ENCODE data around the gene SLC25A43. TPM values are rescaled to one million over a fixed set of nuclear protein-coding genes. Genes with fewer than 3 reads are reported as not detected.
"Not testable (repeated sequence)": the region's sequence is repeated elsewhere in the genome, so short reads cannot be mapped to it uniquely, and the experiment has no call there.

SLC25A43 gene
- total RNA-seq, 1 donor from 2014 or later, result 10.8 TPM

GRCh38 chrX:119374736-119375135, 24.4 kb upstream of the SLC25A43 start:
- DNase-seq (ENCODE audit: extremely low spot score, unreplicated experiment), result no peak
- no peak overlapping the region for H3K4me3 Mint-ChIP-seq (ENCODE audit: unreplicated experiment)
- no peak for TF ChIP-seq CTCF (IDR thresholded peaks at IDR 0.05)
- H3K27me3 Mint-ChIP-seq (ENCODE audit: unreplicated experiment), result peaks cover 5% of the 10 kb centered on the region
- no peak overlapping the region for H3K27ac Mint-ChIP-seq (ENCODE audit: unreplicated experiment)
- H3K4me1 Mint-ChIP-seq (ENCODE audit: unreplicated experiment), result peaks cover 2% of the 10 kb centered on the region
- H3K36me3 Mint-ChIP-seq (ENCODE audit: unreplicated experiment), result no peaks in the 10 kb centered on the region
- peaks cover 3% of the 10 kb centered on the region for H3K9me3 Mint-ChIP-seq (ENCODE audit: unreplicated experiment)

GRCh38 chrX:119375561-119375960, 23.6 kb upstream of the SLC25A43 start:
- H3K27ac Mint-ChIP-seq (ENCODE audit: unreplicated experiment), result no peak overlapping the region
- H3K4me3 Mint-ChIP-seq (ENCODE audit: unreplicated experiment), result no peak overlapping the region
- peaks cover 2% of the 10 kb centered on the region for H3K4me1 Mint-ChIP-seq (ENCODE audit: unreplicated experiment)
- H3K36me3 Mint-ChIP-seq (ENCODE audit: unreplicated experiment), result no peaks in the 10 kb centered on the region
- no peak for DNase-seq (ENCODE audit: extremely low spot score, unreplicated experiment)
- no peaks in the 10 kb centered on the region for H3K27me3 Mint-ChIP-seq (ENCODE audit: unreplicated experiment)
- TF ChIP-seq CTCF (IDR thresholded peaks at IDR 0.05), result no peak
- H3K9me3 Mint-ChIP-seq (ENCODE audit: unreplicated experiment), result peaks cover 3% of the 10 kb centered on the region

GRCh38 chrX:119376312-119376711, 22.8 kb upstream of the SLC25A43 start:
- Mint-ChIP-seq H3K4me1 (ENCODE audit: unreplicated experiment) (peaks cover 2% of the 10 kb centered on the region), H3K27ac (ENCODE audit: unreplicated experiment) (no peak overlapping the region), H3K27me3 (ENCODE audit: unreplicated experiment) (no peaks in the 10 kb centered on the region), H3K36me3 (ENCODE audit: unreplicated experiment) (no peaks in the 10 kb centered on the region), H3K4me3 (ENCODE audit: unreplicated experiment) (no peak overlapping the region), H3K9me3 (ENCODE audit: unreplicated experiment) (peaks cover 3% of the 10 kb centered on the region)
- DNase-seq (ENCODE audit: extremely low spot score, unreplicated experiment), result no peak
- no peak for TF ChIP-seq CTCF (IDR thresholded peaks at IDR 0.05)

- Mint-ChIP-seq H3K4me3 (ENCODE audit: unreplicated experiment) (no peak overlapping the region), H3K9me3 (ENCODE audit: unreplicated experiment) (peaks cover 4% of the 10 kb centered on the region), H3K36me3 (ENCODE audit: unreplicated experiment) (no peaks in the 10 kb centered on the region), H3K4me1 (ENCODE audit: unreplicated experiment) (no peaks in the 10 kb centered on the region), H3K27ac (ENCODE audit: unreplicated experiment) (no peak overlapping the region), H3K27me3 (ENCODE audit: unreplicated experiment) (no peaks in the 10 kb centered on the region)
- DNase-seq (ENCODE audit: extremely low spot score, unreplicated experiment), result peak; percentile 59
- TF ChIP-seq CTCF (IDR thresholded peaks at IDR 0.05), result no peak
These were observed 17.7 kb upstream of the SLC25A43 start for GRCh38 chrX:119381349-119381944.

- DNase-seq (ENCODE audit: extremely low spot score, unreplicated experiment), result no peak
- H3K9me3 Mint-ChIP-seq (ENCODE audit: unreplicated experiment), result peaks cover 4% of the 10 kb centered on the region
- H3K4me1 Mint-ChIP-seq (ENCODE audit: unreplicated experiment), result no peaks in the 10 kb centered on the region
- TF ChIP-seq CTCF (IDR thresholded peaks at IDR 0.05), result no peak
- H3K4me3 Mint-ChIP-seq (ENCODE audit: unreplicated experiment), result no peak overlapping the region
- H3K27ac Mint-ChIP-seq (ENCODE audit: unreplicated experiment), result no peak overlapping the region
- H3K36me3 Mint-ChIP-seq (ENCODE audit: unreplicated experiment), result no peaks in the 10 kb centered on the region
- H3K27me3 Mint-ChIP-seq (ENCODE audit: unreplicated experiment), result no peaks in the 10 kb centered on the region
These were observed 16.5 kb upstream of the SLC25A43 start for GRCh38 chrX:119382606-119383005.

- not testable (repeated sequence) for H3K36me3 Mint-ChIP-seq (ENCODE audit: unreplicated experiment); H3K9me3 Mint-ChIP-seq (ENCODE audit: unreplicated experiment); H3K27me3 Mint-ChIP-seq (ENCODE audit: unreplicated experiment); H3K4me3 Mint-ChIP-seq (ENCODE audit: unreplicated experiment); H3K4me1 Mint-ChIP-seq (ENCODE audit: unreplicated experiment); DNase-seq (ENCODE audit: extremely low spot score, unreplicated experiment); H3K27ac Mint-ChIP-seq (ENCODE audit: unreplicated experiment)
These were observed 12.5 kb upstream of the SLC25A43 start for GRCh38 chrX:119386685-119387084.

- not testable (repeated sequence) for H3K4me3 Mint-ChIP-seq (ENCODE audit: unreplicated experiment); DNase-seq (ENCODE audit: extremely low spot score, unreplicated experiment); H3K27ac Mint-ChIP-seq (ENCODE audit: unreplicated experiment); H3K36me3 Mint-ChIP-seq (ENCODE audit: unreplicated experiment); H3K4me1 Mint-ChIP-seq (ENCODE audit: unreplicated experiment); H3K9me3 Mint-ChIP-seq (ENCODE audit: unreplicated experiment); H3K27me3 Mint-ChIP-seq (ENCODE audit: unreplicated experiment)
These were observed 11.7 kb upstream of the SLC25A43 start for GRCh38 chrX:119387426-119387825.
